GM12872 (cell line): ENCODE measurements around the gene EIF2A.

Experiments used
- CTCF ChIP-seq: IDR thresholded peaks from 3 replicates; pipeline ENCODE4 v1.5.1; 2011; ENCODE audit warnings: low read depth, mild to moderate bottlenecking, low read length, moderate library complexity; ENCODE audit not compliant: insufficient read depth

EIF2A gene

GRCh38 chr3:150620002-150620689 lies 73.6 kb downstream of the EIF2A start:
- no peak for TF ChIP-seq CTCF

- no peak for TF ChIP-seq CTCF
These were observed 77.4 kb downstream of the EIF2A start for GRCh38 chr3:150623945-150624344.

GRCh38 chr3:150626148-150626930 lies 79.8 kb downstream of the EIF2A start:
- TF ChIP-seq CTCF = no peak

GRCh38 chr3:150627557-150627956 lies 81.0 kb downstream of the EIF2A start:
- no peak for TF ChIP-seq CTCF

DNA sequence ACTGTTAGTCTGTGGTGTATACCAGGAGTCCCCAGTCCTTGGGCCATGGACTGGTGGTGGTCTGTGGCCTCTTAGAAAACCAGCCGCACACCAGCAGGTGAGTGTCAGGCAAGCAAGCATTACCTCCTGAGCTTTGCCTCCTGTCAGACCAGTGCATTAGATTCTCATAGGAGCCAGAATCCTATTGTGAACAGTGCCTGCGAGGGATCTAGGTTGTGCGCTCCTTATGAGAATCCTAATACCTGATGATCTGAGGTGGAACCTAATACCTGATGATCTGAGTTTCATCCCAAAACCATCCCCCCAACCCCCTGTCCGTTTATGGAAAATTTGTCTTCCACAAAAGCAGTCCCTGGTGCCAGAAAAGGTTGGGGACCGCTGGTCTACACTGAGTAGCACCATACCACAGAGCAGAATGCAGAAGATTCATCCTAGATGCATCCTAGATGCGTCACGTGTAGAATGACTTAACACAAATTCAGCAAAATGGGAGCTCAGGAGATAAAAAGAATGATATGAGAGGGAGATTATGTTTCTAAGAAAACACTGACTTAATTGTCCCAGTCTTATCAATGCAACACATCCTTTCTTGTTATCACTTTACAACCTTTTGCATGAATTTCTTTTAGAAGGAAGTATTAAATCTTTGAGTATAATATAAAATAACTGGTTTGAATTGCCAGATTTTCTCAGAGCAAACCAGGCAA lies 85.1 kb downstream of the EIF2A start:
- TF ChIP-seq CTCF = no peak

GRCh38 chr3:150635076-150635475 lies 88.5 kb downstream of the EIF2A start:
- no peak for TF ChIP-seq CTCF

DNA sequence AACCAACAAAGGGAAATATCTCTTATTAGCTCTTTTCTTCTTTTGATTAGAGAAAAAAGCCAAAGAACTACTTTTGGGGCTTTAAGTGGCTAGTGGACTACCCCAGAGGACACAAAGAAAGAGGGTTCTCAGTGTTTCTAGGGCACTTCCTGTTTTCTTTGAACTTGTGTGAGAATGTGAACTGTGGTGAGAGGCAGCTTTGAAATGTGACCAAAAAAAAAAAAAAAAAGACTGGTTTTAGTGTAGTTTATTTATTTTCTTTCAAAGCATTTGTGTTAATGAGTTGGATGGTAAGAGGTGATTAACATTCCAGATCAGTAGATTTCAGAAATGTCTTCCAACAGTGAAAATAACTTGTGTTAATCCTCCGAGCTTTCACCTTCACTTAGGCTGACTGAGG lies 88.9 kb downstream of the EIF2A start:
- TF ChIP-seq CTCF = no peak
